GM21529 (cell line): ENCODE data around the gene LSS.
"Not testable (repeated sequence)": the region's sequence is repeated elsewhere in the genome, so short reads cannot be mapped to it uniquely, and the experiment has no call there.

Experiments
- ATAC-seq: cut with Tn5 transposase; IDR thresholded peaks from one replicate; pipeline ENCODE4 v1.9.1; 2021; ENCODE audit not compliant: unreplicated experiment

LSS gene

DNA sequence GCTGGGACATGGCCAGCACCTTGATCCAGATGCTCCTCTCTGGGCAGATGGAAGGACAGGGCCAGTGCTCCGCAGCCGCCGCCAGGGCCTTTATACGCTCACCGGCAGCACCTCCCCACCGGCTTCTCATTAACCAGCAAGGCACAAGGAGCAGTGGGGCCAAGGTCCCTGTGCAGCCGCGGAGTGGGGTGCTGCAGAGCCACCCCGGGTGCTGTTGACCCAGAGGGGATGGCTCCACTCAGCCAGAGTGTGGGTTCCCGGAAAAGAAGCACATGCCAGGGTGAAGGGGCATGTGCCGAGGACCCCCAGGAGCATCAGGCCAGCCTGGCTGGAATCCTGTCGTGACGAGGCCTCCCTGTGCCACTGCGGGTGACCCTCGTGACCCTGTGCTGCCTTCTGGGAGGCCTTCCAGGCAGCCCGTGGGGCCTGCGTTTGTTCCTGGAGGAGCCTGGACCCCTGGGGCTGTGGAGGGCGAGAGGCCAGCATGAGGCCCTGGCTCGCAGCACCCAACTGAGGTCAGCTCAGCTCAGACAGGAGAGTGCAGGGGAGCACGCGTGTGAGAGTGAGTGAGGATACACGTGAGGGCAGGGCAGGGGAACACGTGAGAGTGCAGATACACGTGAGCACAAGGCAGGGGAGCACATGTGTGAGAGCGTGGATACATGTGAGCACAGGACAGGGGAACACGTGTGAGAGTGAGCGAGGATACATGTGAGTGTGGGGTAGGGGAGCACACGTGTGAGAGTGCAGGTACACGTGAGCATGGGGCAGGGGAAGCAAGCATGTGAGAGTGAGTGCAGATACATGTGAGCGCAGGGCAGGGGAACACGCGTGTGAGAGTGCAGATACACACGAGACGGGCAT is 72.8 kb downstream of the LSS start, which contains the start of gene FTCD:
FTCD (minus strand) TSS at position 66 of the 864 bp plus-strand sequence; CDS start at position 10, 56 bp downstream.
- no peak for ATAC-seq

DNA sequence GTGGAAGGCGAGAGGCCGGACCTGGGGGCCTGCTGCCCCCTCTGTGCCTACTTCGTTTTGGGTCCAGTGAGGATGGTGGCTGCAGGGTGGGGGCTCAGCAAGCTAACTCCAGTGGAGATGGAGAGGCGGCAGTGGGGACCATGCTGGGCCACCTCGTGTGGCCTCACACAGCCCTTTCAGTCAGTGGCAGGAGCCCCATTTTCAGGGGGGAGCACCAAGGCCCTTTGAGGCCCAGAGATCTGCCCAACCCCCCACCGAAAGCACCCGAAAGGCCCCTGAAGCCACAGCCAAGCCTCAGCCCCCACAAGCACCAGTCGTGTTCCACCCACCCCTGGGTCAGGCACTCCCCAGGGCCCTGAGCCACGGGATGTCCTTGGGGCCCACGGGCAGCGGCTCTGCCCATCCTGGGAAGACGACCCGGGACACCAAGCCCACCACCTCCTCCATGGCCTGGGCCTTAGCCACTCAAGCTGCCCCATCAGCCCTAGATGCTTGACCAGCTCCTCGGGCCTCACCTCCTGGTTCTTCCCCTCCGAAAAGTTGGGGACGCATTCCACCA is 73.5 kb downstream of the LSS start:
- no peak for ATAC-seq

DNA sequence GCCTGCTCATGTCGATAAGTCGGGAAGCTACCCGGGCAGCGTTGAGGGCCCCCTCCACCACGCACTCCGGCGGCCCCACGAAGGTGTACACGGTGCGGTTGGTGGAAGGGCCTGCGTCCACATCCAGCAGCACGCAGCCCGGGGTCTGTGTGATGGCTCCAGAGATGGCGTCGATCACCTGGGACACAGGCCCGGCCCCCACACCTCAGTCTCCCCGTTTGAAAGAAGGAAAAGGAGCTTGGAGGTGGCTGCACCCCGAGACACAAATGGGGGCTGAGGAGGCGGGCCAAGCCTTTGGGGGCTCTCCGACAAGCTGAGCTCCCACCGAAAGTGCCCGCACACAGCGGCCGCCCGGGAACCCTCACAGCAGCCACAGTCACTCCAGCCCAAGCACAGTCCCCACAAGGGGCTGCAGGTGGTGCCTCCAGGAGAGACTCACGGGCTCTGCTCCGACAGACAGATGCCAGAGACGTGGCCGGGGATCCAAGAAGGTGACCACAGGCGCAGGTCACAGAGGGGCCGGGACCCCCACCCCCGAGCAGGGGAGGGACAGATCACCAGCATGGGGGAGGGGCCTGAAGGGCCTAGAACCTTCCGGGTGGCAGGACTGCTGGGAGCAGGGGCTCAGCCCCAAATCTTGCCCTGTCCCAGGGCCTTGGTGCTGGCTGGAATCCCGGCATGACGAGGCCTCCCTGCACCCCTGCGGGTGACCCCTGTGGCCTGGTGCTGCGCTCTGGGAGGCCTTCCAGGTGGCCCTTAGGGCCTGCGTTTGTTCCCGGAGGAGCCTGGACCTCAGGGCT is 74.2 kb downstream of the LSS start:
- no peak for ATAC-seq

DNA sequence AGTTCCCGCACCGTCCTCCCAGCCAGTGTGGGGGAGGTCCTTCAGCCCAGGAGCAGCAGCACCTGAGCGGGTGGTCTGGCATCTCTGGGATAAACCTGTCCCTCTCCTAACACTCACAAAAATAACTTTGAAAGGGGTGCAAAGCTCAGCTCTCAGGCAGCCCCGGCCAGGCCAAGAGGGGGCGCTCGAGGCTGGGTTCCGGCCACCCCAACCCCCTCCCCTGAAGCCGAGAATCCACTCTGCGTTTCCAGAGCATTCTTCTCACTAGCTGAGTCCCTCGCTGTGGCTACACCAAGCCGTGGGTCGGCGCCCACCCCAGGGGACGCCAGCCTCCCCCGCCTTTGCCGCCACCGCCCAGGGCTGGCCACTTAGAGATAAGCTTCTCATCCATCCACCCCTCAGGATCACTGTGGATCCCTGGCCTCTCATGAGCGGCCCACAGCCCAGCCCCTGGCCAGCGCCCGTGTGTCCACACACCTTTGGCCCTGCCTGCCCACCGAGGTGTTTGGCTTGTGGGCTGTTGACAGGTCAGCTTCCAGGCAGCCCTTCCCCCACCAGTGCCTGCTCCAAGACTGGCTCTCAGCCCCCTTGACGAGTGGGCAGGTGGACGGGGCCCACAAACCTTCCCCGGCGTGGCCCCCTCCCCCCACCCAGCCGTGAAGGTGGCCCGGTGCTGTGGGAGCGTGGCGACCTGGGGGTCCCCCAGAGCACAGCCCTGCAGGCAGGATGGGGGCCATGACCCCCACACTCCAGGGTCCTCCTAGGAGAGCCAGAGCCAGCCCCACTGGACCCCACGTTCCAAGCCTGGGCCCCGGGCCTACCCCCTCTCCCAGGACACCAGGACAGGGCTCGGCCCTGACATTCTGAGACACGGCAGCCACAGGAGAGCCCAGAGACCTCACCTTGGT is 75.1 kb downstream of the LSS start:
- ATAC-seq: no peak

DNA sequence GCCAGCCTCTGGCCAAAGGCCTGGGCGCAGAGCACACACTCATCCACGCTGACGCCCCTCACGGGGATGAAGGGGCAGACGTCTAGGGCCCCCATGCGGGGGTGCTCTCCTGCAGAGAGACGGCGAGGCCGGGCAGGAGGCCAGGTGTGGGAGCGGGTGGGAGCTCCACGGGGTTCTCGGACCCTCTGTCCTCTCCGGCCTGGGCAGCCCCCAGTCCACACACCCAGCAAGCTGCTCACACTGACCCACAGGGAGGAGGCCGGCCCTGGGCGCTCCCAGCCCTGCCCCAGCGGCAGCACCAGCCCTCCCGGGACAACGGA is 75.7 kb downstream of the LSS start:
- ATAC-seq: no peak

DNA sequence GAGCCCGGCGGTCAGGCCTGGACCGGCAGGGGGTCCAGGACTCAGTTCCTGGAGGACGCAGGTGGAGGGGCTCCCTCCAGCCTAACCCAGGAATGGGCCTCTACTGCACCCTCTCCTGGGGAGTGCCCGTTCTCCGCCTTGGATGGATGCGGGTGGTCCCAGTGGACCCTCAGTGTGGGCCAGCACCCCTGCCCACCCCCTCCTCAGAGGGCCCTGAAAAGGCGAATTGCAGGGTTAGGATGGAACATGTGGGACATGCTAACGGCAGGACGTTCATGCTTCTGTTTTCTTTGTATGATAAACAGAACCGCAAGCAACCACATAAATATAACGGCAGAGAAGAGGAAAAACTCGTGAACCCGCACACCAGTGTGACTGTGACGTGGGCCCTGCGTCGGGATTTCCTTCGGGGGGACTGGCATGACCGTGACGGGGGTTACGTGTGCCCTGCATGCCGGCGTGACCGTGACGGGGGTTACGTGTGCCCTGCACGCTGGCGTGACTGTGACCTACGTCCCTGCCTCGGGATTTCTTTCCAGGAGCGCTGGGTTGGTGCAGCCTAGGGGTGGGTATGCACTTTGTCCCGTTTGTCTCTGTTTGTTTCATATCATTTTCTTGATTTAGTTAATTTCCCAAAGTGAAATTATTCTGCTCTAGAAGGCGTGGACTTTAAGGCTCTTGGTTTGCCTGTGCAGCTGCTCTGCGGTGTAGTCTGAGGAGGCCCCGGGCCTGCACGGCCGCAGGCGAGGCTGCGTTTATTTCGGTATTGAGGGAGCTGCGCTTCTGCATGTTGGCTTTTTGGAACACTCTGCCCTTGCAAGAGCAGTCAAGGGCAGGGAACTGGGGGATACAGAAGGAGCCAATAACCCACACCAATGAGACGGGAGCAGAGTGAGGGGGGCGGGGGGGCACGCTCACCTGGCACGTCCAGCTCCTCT is 76.3 kb downstream of the LSS start:
- no peak for ATAC-seq

DNA sequence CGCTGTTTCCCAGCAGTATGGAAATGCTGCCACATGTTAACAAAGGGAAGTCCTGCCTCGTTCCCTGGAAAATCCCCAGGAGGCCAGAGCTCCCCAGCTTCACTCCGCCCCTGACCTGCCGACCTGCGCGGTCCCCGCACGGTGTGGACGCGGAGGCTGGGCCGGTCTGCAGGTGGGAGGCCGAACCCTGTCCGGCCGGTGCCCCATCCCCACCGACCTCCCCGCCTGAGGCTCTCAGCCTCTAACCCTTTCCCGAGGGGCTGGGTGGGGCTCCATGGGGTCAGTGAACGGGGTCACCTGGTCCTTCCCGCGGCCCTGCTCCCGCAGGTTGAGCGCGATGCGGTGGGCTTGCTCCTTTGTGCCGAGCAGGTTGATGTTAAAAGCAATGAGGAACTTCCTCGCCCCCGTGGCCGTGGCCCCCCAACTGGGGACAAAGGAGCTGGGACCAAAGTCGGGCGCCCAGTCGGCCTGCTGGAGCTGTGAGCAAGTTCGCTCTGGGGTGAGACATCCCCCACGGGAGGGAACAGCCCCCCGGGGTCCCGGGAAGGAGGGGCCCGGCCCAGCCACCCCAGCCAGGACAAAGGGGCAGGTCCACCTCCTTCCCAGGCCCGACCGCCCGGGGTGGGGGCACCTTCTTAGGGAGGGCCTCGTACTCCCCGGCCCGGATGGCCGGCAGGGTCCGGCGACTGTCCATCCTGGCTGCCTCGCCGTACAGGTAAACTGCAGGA is 77.1 kb downstream of the LSS start:
- no peak for ATAC-seq

DNA sequence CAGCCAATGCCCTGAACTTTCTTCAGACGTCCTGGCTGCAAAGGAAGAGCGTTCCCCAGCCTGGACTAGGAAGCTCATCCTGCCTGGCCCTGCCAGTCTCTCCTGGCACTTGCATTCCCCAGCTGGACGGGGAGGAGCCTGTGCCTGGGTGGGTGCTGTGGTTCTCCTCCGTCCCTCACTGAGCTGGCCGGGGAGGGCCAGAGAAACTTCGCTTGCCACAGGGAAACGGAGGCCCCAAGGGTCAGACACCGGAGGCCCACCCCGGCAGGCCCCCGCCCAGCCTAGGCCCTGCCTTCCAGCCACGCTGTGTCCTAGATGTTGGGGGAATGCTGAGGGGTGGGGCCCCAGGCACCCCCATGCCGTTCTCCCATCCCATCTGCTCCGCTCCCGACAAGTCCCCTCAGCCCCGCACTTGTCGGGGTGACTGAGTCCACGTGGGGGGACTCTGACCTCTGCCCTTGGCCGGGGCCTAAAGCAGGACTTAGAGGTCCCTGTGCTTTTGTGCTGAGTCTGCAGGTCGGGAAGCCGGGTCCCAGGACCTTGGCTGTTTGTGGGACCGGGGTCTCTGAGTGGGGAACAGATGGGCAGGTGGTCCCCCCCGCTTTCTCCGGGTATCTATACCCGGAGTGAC is 78.0 kb downstream of the LSS start:
- no peak for ATAC-seq

DNA sequence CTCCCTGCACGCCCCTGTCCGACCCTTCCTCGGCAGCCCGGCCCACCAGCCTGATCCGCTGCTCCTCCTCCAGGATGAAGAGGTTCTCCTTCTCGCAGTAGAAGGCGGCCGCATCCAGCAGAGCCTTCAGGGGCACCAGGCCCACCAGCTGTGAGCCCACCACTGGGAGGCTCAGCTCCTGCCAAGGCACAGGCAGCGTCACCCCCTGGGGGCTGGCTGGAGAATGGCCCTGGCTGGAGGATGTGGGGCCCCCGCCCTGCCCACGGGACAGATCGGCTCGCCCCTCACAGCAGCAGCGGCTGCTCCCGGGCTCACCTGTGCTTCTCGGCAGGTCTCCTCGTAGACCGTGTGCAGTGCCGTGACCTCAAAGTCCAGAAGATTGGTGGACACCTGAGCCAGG is 78.5 kb downstream of the LSS start:
- ATAC-seq: no peak

DNA sequence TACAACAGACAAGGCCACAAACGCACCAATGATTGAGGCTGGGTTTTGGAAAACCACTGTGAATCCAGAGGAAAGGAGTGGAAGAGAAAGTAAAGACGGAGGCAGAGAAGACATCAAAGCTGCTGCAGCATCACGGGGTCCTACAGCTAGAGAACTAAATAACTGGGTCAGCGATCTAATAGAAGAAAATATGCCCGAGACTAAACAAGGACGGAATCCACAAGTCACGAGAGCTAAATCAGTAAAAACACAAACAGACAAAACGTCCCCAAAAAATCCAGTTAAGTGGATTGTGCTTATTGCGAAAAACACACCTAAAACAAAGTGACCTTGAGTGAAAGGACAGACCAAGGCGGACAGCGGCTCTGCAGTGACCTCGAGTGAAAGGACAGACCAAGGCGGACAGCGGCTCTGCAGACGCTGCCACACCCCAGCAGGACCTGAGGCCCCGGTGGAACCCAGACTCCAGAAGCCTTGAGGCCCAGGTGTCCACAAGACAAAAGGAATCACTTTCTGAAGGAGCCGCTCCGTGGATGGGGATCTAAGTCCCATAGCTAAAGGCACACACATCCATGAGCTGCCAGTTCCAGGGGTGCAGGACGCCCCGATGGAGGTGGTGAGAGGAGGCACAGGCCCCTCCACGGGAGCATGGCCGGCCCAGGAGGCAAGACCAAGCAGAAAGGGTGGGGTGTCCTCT is 79.2 kb downstream of the LSS start:
- no peak for ATAC-seq

DNA sequence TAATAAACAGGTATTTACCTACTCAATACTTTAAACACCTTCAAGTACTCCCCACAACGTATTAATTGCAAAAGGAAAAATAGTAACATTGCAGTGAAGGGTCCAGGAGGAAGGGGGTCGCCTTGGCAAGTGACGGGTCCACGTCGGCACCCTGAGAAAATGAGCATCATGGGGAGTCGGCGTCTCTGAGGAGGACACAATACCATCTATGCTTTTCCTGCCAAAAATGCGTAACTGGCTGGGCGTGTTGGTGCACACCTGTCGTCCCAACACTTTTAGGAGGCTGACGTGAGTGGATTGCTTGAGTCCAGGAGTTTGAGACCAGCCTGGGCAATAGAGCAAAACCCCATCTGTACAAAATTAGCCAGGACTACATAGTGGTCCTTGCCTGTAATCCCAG is 80.5 kb downstream of the LSS start:
- no peak for ATAC-seq

DNA sequence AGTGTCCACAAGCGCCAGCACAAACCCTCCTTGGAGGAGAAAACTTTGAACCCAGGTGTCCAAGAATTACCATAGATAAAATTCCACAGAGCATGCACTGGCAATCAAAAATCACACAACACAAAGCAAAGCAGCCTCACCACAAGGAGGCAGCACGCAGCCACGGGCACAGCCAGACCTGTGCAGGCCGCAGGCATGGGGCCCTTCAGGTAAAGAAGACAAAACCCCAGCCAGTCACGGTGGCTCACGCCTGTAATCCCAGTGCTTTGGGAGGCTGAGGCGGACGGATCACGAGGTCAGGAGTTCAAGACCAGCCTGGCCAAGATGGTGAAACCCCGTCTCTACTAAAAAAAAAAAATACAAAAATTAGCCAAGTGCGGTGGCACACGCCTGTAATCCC is 81.1 kb downstream of the LSS start:
- not testable (repeated sequence) for ATAC-seq

DNA sequence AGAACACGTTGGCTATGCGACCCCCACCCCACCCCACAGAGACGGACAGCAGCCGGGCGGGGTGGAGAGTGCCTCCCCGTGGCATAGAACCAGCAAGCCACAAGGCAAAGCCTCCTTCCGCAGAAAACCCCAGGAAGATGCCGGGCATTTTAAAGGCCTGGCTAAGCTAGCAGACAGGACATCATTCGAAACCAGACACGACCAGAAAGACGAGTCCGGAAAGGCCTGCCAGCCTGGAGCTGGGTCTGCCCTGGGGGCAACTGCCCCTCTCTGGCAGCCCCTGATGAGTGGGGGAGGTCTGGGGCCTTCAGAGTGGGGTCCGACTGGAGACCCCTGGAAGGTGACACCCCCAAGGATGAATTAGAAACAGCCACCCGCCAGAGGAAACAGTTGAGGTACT is 81.7 kb downstream of the LSS start:
- ATAC-seq: no peak

DNA sequence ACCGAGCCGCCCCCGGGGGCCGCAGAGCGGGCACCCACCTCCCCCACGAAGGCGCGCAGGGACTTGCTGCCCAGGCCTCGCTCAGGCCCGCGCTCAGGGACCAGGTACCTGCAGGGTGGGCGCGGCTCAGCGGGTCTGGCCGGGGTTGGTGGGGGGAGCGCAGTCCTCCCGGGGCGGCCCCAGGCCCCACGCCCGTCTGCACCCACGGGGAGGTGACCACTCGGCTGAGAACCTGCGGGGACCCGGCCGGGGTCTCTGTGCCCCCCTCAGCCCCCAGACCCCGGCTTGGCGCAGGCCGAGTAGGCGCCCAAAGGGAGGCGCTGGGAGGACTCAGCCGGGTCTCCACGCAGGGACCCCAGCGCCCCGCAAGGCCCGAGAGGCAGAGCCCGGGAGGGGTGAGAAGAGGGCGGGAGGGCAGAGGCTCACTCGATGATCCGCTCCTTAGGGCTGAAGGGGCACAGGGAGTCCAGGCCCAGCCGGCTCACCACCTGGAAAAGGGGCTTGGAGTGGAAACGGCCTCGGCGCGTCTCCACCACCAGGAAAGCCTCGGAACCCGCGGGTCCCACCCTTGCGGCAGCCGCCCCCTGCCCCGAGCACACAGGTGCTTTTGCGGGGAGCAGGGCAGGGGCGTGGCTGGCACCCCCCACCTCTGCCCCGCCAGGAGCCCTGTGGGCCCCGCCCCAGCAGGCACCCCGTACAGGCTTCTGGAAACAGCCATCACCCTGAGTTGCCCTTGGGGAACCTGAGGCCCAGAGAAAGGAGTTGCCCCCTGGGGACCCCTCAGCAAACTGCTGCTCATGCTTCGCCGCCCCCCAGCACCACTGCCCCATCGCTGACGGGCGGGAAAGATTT is 82.5 kb downstream of the LSS start:
- no peak for ATAC-seq

DNA sequence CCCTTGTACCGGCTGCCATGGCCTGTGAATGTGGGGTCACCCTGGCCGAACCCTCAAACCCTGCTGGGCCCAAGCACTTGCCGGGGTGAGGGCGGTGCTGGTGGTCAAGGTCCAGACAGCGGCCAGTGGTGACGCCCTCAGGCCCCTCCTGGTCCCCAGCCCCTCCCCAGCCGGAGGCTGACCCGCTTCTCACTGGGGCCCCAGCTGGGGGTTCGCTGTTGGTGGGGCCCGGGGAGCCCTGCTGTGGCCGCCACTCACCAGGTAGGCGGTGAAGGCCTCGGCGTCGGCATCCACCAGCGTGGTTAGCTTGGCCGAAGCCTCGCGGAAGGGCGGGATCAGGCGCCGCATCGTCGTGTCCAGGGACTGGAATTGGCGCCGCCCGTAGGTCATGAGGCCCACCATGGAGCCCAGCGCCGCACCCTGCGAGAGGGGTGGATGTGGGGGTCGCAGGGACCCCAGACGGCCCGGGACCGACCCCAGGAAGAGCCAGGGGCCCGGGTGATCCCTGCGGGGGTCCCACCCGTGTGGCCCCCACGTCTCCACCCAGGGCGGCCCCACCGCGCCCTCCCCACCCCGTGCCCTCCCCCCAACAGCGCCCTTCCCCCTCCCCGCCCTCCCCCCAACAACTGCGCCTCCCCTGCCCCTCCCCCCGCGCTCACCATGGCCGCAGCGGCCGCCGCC is 83.3 kb downstream of the LSS start:
- no peak for ATAC-seq

DNA sequence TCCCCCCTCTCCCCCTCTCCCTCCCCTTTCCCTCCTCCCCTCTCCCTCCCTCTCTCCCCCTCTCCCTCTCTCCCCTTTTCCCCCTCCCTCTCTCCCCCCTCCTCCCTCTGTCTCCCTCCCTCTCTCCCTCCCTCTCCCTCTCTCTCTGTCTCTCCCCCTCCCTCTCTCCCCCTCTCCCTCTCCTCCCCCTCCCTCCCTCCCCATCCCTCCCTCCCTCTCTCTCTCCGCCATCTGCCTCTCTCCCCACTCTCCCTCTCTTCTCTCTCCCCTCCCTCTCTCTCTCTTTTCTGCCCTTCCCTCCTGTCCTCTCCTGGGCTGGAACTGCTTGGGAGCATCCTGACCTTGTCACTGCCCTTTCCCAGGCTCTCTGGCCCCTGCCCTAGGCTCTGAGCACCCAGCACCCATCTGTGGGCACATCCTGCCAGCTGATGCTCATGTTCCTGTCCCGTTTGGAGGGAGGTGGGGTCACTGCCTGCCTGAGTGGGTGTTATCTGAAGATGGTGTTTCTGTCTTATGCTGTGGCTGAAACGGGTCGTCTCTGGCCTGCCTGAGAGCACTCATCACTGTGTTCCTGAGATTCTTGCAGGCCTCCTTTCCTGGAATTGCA is 84.0 kb downstream of the LSS start:
- ATAC-seq: no peak
